Neutrophil (primary cell): ENCODE results near the gene BDNF.
"Not testable (repeated sequence)": the region's sequence is repeated elsewhere in the genome, so short reads cannot be mapped to it uniquely, and the experiment has no call there.

Experiments
- H3K27ac ChIP-seq: fragments of 200-600 bp; sonication (generic); 2 replicates; pipeline ENCODE4 v1.5.1; 2016; ENCODE audit warnings: mild to moderate bottlenecking, moderate library complexity
- H3K27me3 ChIP-seq: fragments of 200-600 bp; sonication (generic); 2 replicates; pipeline ENCODE4 v1.6.0; 2016; ENCODE audit warnings: mild to moderate bottlenecking
- H3K36me3 ChIP-seq: fragments of 200-600 bp; sonication (generic); 2 replicates; pipeline ENCODE4 v1.5.1; 2017
- H3K4me1 ChIP-seq, 2 experiments: fragments of 200-600 bp in 1 of 2; sonication (generic) in 1 of 2; 1 replicate in 1 of 2; 2 replicates in 1 of 2; pipeline versions ENCODE4 v1.5.1 to v1.6.1; 2013 to 2016; ENCODE audit warnings: low read depth in 1 of 2, low read length in 1 of 2, mild to moderate bottlenecking in 1 of 2, moderate library complexity in 1 of 2; ENCODE audit not compliant: control insufficient read depth in 1 of 2, insufficient read depth in 1 of 2
- H3K4me3 ChIP-seq, 2 experiments: fragments of 200-600 bp in 1 of 2; sonication (generic) in 1 of 2; 1 replicate in 1 of 2; 2 replicates in 1 of 2; pipeline ENCODE4 v1.5.1; 2013 to 2016; ENCODE audit warnings: low read depth in 1 of 2, low read length in 1 of 2, mild to moderate bottlenecking in 1 of 2, moderate library complexity in 1 of 2
- H3K9me3 ChIP-seq: fragments of 200-600 bp; sonication (generic); 2 replicates; pipeline ENCODE4 v1.5.1; 2016
- TF ChIP-seq, protein P1 (sequence below): fragments of 200-600 bp; sonication (generic); IDR thresholded peaks from 2 replicates; pipeline ENCODE4 v1.5.1; 2016; ENCODE audit warnings: antibody characterized with exemption

The BDNF gene

DNA sequence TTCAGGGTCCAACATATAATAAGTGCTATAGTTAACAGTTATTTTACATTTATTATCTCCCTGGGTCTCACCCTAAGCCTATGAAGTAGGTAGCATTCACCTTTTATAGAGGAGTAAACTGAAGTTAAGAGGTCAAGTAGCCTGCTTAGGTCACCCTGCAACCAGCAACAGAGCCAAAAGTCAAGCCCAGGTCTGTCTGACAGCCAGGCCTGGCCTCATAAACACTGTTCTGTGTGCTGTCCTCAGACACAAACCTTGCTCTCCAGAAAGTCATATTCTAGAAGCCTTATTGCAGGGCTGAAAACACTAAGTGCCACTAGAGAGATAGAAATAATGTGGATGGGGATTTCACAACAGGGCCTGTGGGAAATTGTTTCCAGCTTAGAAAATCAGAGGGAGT, 59.3 kb downstream of the BDNF start:
- Histone ChIP-seq H3K27me3 (no peaks in the 10 kb centered on the region), H3K4me3 (no peak overlapping the region), H3K27ac (no peak overlapping the region), H3K36me3 (no peaks in the 10 kb centered on the region), H3K4me1 (no peaks in the 10 kb centered on the region), H3K9me3 (no peaks in the 10 kb centered on the region)
- TF ChIP-seq, protein P1, sequence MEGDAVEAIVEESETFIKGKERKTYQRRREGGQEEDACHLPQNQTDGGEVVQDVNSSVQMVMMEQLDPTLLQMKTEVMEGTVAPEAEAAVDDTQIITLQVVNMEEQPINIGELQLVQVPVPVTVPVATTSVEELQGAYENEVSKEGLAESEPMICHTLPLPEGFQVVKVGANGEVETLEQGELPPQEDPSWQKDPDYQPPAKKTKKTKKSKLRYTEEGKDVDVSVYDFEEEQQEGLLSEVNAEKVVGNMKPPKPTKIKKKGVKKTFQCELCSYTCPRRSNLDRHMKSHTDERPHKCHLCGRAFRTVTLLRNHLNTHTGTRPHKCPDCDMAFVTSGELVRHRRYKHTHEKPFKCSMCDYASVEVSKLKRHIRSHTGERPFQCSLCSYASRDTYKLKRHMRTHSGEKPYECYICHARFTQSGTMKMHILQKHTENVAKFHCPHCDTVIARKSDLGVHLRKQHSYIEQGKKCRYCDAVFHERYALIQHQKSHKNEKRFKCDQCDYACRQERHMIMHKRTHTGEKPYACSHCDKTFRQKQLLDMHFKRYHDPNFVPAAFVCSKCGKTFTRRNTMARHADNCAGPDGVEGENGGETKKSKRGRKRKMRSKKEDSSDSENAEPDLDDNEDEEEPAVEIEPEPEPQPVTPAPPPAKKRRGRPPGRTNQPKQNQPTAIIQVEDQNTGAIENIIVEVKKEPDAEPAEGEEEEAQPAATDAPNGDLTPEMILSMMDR, result no peak

DNA sequence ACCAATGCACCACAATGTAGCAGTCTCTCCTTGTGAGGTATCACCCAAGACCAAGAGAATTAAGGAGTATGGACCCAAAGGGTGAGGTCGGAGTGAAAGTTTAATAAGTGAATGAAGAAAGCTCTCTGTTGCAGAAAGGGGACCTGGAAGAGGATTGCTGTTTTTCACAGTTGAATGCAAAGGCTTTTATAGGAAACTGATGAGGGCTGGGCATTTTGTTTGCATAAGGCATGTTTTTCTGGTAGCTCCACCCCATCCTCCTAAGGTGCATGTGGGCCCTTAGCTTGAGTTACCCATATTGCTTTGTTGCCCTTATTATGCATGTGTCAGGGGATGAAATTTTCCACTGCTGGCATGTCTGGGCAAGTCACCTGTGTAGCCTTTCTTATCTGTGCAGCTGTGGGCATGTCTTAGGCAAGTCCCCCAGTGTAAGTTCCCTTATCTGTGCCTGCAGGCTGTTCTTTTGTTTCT, 64.7 kb downstream of the BDNF start:
- Histone ChIP-seq H3K4me3 (no peak overlapping the region), H3K27me3 (no peaks in the 10 kb centered on the region), H3K4me1 (no peaks in the 10 kb centered on the region), H3K27ac (no peak overlapping the region), H3K36me3 (no peaks in the 10 kb centered on the region), H3K9me3 (no peaks in the 10 kb centered on the region)
- TF ChIP-seq, protein P1, result no peak

DNA sequence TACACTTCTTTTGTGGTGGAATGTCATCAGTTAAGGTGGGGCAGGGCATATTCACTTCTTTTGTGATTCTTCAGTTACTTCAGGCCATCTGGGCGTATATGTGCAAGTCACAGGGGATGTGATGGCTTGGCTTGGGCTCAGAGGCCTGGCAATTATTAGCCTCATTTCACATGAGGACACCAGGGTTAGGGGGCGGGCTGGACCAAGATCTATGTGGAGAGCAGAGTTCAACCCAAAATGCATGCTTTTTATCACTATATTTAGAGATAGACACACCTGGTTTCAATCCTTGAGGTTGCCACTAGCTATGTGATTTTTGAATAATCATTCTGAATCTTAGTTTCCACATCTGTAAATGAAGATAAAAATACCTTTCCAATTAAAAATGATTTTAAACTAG, 65.5 kb downstream of the BDNF start:
- H3K4me1 ChIP-seq, H3K27me3 ChIP-seq, H3K36me3 ChIP-seq, H3K9me3 ChIP-seq, H3K4me3 ChIP-seq, H3K27ac ChIP-seq: not testable (repeated sequence)

DNA sequence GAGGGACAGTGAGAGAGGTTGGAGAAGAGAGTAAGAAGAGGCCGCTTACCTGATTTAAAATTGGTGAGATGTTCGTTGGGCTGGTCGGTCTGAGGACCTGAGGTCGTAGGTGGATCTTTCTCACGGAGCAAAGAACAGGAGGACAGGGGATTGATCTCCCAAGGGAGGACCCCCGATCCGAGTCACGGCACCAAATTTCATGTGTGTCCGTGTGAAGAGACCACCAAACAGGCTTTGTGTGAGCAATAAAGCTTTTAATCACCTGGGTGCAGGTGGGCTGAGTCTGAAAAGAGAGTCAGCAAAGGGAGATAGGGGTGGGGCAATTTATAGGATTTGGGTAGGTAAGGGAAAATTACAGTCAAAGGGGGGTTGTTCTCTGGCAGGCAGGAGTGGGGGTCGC, 66.0 kb downstream of the BDNF start:
- not testable (repeated sequence) for H3K4me3 ChIP-seq, H3K9me3 ChIP-seq, H3K27ac ChIP-seq, H3K4me1 ChIP-seq, H3K36me3 ChIP-seq, H3K27me3 ChIP-seq

DNA sequence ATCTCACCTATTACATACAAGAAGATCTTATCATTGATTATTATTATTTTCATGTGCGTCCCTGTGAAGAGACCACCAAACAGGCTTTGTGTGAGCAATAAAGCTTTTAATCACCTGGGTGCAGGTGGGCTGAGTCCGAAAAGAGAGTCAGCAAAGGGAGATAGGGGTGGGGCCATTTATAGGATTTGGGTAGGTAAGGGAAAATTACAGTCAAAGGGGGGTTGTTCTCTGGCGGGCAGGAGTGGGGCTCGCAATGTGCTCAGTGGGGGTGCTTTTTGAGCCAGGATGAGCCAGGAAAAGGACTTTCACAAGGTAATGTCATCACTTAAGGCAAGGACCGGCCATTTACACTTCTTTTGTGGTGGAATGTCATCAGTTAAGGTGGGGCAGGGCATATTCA, 71.2 kb downstream of the BDNF start:
- not testable (repeated sequence) for H3K4me3 ChIP-seq, H3K9me3 ChIP-seq, H3K27me3 ChIP-seq, H3K4me1 ChIP-seq, H3K36me3 ChIP-seq, H3K27ac ChIP-seq

DNA sequence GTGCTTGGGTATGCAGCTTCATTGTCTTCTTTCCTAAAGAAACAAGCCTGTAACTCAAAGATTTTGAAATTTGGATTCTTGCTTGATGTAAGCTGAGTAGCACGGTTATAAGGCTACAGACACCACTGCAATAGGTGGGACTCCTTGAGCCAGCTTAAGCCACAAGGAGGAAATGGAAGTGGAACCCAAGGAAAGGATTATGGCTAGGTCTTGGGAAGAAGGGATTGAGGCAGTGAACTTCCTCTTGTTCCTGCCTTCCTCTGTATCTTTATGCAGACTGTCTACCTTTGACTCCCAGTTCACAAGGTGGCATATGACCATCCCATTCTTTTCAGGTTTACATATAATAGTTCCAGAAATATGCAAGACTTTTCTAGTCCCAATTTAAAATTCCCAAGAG, 72.3 kb downstream of the BDNF start:
- no peak overlapping the region for H3K27ac ChIP-seq
- TF ChIP-seq, protein P1, result no peak
- no peaks in the 10 kb centered on the region for H3K9me3 ChIP-seq
- H3K4me1 ChIP-seq, result no peaks in the 10 kb centered on the region
- no peaks in the 10 kb centered on the region for H3K36me3 ChIP-seq
- no peaks in the 10 kb centered on the region for H3K27me3 ChIP-seq
- H3K4me3 ChIP-seq, result no peak overlapping the region

DNA sequence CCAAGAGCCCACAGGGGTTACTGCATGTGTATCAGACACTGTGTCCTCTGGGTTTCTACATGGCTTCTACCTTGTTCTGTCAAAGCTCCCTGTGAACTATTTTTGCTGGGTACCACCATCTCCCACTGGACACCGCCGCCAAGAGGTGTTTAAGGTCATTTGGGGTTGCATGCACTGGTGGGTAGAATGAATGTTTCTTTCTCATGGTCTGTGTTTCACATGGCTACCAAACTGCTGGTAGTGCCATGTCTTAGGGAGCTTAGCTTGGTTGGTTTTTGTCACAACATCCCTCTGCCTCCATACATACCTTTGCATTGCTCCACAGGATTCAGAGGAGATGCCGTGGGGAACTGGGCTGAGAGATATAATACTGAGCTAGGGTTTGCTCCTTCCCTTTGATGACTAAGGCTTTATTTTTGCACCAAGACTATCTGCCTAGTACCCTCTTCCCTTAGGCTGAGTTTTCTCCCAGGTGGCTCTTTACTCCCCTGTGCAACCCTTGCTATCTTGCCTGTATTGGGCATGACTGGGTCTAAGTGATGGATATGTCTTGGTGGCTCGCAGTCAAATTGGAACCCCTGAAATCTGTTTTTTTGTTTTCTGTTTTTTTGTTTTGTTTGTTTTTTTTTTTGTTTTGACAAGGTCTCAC, 73.2 kb downstream of the BDNF start:
- TF ChIP-seq, protein P1, result no peak
- no peaks in the 10 kb centered on the region for H3K27me3 ChIP-seq
- H3K4me3 ChIP-seq, result no peak overlapping the region
- no peak overlapping the region for H3K27ac ChIP-seq
- H3K4me1 ChIP-seq, result no peaks in the 10 kb centered on the region
- no peaks in the 10 kb centered on the region for H3K9me3 ChIP-seq
- no peaks in the 10 kb centered on the region for H3K36me3 ChIP-seq
